Measurements from ENCODE around the gene PAK4.

The PAK4 gene

GRCh38 chr19:39170386-39171231 lies 45.0 kb downstream of the PAK4 start:
- no peak for TF ChIP-seq CTCF (conservative IDR thresholded peaks at IDR 0.05; ENCODE audit: control insufficient read depth, insufficient read depth, low read depth, low read length)
- no peak for DNase-seq (ENCODE audit: low read depth)
- no peak overlapping the region for H3K4me3 ChIP-seq (ENCODE audit: control insufficient read depth, low read depth, low read length)

GRCh38 chr19:39171479-39172465 lies 46.2 kb downstream of the PAK4 start:
- no peak overlapping the region for H3K4me3 ChIP-seq (ENCODE audit: control insufficient read depth, low read depth, low read length)
- no peak for DNase-seq (ENCODE audit: low read depth)
- no peak for TF ChIP-seq CTCF (conservative IDR thresholded peaks at IDR 0.05; ENCODE audit: control insufficient read depth, insufficient read depth, low read depth, low read length)

GRCh38 chr19:39172700-39173501 lies 47.3 kb downstream of the PAK4 start:
- no peak for DNase-seq (ENCODE audit: low read depth)
- TF ChIP-seq CTCF (conservative IDR thresholded peaks at IDR 0.05; ENCODE audit: control insufficient read depth, insufficient read depth, low read depth, low read length) = no peak
- no peak overlapping the region for H3K4me3 ChIP-seq (ENCODE audit: control insufficient read depth, low read depth, low read length)

GRCh38 chr19:39173502-39173991 lies 48.0 kb downstream of the PAK4 start:
- no peak for TF ChIP-seq CTCF (conservative IDR thresholded peaks at IDR 0.05; ENCODE audit: control insufficient read depth, insufficient read depth, low read depth, low read length)
- no peak overlapping the region for H3K4me3 ChIP-seq (ENCODE audit: control insufficient read depth, low read depth, low read length)
- no peak for DNase-seq (ENCODE audit: low read depth)

GRCh38 chr19:39174142-39174541 lies 48.6 kb downstream of the PAK4 start:
- no peak for TF ChIP-seq CTCF (conservative IDR thresholded peaks at IDR 0.05; ENCODE audit: control insufficient read depth, insufficient read depth, low read depth, low read length)
- no peak for DNase-seq (ENCODE audit: low read depth)
- no peak overlapping the region for H3K4me3 ChIP-seq (ENCODE audit: control insufficient read depth, low read depth, low read length)
